GM19372 (cell line): ENCODE data around the gene ALPK1.
"Not testable (repeated sequence)": the region's sequence is repeated elsewhere in the genome, so short reads cannot be mapped to it uniquely, and the experiment has no call there.

Experiments
- ATAC-seq: cut with Tn5 transposase; IDR thresholded peaks from one replicate; pipeline ENCODE4 v1.9.1; 2021; ENCODE audit warnings: mild to moderate bottlenecking, low read depth, moderate library complexity; ENCODE audit not compliant: unreplicated experiment

ALPK1 gene

GRCh38 chr4:112296949-112297880 is at the start of gene ALPK1:
Gene ALPK1 (plus strand): TSS chr4:112297369.
- ATAC-seq: peak; percentile 79

GRCh38 chr4:112251019-112251643 is 46.0 kb upstream of the ALPK1 start:
- ATAC-seq: no peak

- ATAC-seq: no peak
Measured at GRCh38 chr4:112252234-112252633, 44.9 kb upstream of the ALPK1 start.

- no peak for ATAC-seq
Measured at GRCh38 chr4:112253382-112254000, 43.7 kb upstream of the ALPK1 start.

- no peak for ATAC-seq
Measured at GRCh38 chr4:112257098-112257497, 40.1 kb upstream of the ALPK1 start.

GRCh38 chr4:112266823-112267222 is 30.3 kb upstream of the ALPK1 start:
- no peak for ATAC-seq

GRCh38 chr4:112270051-112270450 is 27.1 kb upstream of the ALPK1 start:
- no peak for ATAC-seq

GRCh38 chr4:112270640-112271421 is 26.3 kb upstream of the ALPK1 start:
- ATAC-seq: no peak

GRCh38 chr4:112272292-112272691 is 24.9 kb upstream of the ALPK1 start:
- ATAC-seq: no peak

- no peak for ATAC-seq
Measured at GRCh38 chr4:112274959-112275358, 22.2 kb upstream of the ALPK1 start.

GRCh38 chr4:112276113-112276512 is 21.1 kb upstream of the ALPK1 start:
- ATAC-seq: no peak

GRCh38 chr4:112277220-112277619 is 19.9 kb upstream of the ALPK1 start:
- ATAC-seq: no peak

- ATAC-seq: no peak
Measured at GRCh38 chr4:112277705-112278448, 19.3 kb upstream of the ALPK1 start.

- peak; percentile 57 for ATAC-seq
Measured at GRCh38 chr4:112279025-112279881, 17.9 kb upstream of the ALPK1 start.

GRCh38 chr4:112279882-112280315 is 17.3 kb upstream of the ALPK1 start:
- ATAC-seq: peak; percentile 14

- ATAC-seq: no peak
Measured at GRCh38 chr4:112280386-112281056, 16.6 kb upstream of the ALPK1 start.

- not testable (repeated sequence) for ATAC-seq
Measured at GRCh38 chr4:112281895-112282398, 15.2 kb upstream of the ALPK1 start.
